PC-3 (cell line): ENCODE results near the gene PITX3.

Experiments
- EZH2 ChIP-seq: fragments of 300-600 bp; sonication (generic); IDR thresholded peaks from one replicate; pipeline ENCODE4 v1.6.1; 2017; ENCODE audit warnings: antibody characterized with exemption, mild to moderate bottlenecking, low read length; ENCODE audit not compliant: unreplicated experiment
- TF ChIP-seq, protein P1 (sequence below): fragments of 300-600 bp; sonication (generic); conservative IDR thresholded peaks from 2 replicates; pipeline ENCODE4 v1.5.1; 2017; ENCODE audit warnings: antibody characterized with exemption, low read depth, mild to moderate bottlenecking, low read length

DNA sequence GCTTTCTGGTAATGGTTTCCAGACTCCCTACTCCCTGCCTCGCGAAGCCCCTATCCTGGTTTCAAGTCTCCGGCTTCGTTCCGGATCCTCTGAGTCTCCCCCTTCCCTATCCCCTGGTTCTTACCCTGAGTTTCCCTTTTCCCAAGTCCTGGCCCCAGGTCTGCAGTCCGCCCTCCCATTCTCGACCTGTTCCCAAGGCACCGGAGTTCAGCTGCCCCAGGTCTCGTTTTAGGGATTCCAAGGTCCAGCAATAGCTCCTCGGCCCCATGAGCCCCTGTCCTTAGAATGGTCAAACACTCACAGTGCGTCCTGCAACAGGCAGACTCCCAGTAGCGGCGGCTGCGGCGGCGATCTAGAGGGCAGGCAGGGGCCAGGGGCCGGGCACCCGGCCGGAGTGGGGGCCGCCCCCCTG lies 274 bp downstream of the PITX3 start:
- TF ChIP-seq, protein P1, sequence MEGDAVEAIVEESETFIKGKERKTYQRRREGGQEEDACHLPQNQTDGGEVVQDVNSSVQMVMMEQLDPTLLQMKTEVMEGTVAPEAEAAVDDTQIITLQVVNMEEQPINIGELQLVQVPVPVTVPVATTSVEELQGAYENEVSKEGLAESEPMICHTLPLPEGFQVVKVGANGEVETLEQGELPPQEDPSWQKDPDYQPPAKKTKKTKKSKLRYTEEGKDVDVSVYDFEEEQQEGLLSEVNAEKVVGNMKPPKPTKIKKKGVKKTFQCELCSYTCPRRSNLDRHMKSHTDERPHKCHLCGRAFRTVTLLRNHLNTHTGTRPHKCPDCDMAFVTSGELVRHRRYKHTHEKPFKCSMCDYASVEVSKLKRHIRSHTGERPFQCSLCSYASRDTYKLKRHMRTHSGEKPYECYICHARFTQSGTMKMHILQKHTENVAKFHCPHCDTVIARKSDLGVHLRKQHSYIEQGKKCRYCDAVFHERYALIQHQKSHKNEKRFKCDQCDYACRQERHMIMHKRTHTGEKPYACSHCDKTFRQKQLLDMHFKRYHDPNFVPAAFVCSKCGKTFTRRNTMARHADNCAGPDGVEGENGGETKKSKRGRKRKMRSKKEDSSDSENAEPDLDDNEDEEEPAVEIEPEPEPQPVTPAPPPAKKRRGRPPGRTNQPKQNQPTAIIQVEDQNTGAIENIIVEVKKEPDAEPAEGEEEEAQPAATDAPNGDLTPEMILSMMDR = no peak
- no peak for TF ChIP-seq EZH2
